PFSK-1 (cell line): ENCODE results near the gene PPM1G.

Source experiments
- FOXP2 ChIP-seq: optimal IDR thresholded peaks from 2 replicates; pipeline ENCODE3; 2011; ENCODE audit warnings: borderline replicate concordance, control low read depth, inconsistent platforms; ENCODE audit not compliant: insufficient read depth; ENCODE audit errors: extremely low read length, extremely low read depth
- POLR2AphosphoS5 ChIP-seq: IDR thresholded peaks from 2 replicates; pipeline ENCODE4 v1.6.1; 2012; ENCODE audit warnings: low read depth, mild to moderate bottlenecking, control low read depth, low read length, moderate library complexity
- REST ChIP-seq, 2 experiments: IDR thresholded peaks; 2 replicates each; pipeline versions ENCODE4 v1.6.1 to v1.8.0; 2011 to 2012; ENCODE audit warnings: low read depth in 2 of 2, low read length in 2 of 2, control low read depth in 1 of 2, inconsistent platforms in 1 of 2, mild to moderate bottlenecking in 1 of 2, moderate library complexity in 1 of 2; ENCODE audit not compliant: insufficient read depth in 1 of 2
- SIN3A ChIP-seq: IDR thresholded peaks from 2 replicates; pipeline ENCODE4 v1.6.1; 2012; ENCODE audit warnings: mild to moderate bottlenecking, low read length, moderate library complexity, borderline replicate concordance; ENCODE audit not compliant: insufficient read depth
- TAF1 ChIP-seq: IDR thresholded peaks from 2 replicates; pipeline ENCODE4 v1.6.1; 2012; ENCODE audit warnings: low read length, control low read depth, borderline replicate concordance; ENCODE audit not compliant: insufficient read depth

The PPM1G gene

GRCh38 chr2:27421660-27422250 is 12.4 kb upstream of the PPM1G start:
- TF ChIP-seq POLR2AphosphoS5 (no peak), FOXP2 (no peak), SIN3A (no peak), REST (IDR thresholded peaks at IDR 0.05; ENCODE audit: insufficient read depth in 1 of 2, low read depth in 2 of 2, low read length in 2 of 2) (no peak), TAF1 (no peak)

DNA sequence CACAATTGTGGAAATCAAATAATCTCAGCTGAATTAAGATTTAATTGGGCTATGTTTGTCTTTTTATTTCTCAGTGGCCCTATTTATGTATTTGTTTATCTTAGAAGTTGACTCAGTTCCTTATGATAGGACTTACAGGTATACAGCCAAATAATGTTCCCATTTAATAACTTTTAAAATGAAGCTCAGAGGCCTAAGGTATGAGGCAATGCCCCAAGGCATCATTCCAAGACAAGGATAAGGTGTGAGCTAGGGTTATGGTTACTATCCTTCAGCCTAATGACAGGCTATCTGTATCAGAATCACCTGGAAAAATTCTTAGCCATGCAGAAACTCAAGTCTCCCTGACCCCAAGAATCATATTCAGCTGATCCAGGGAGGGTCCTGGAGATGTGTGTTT is 11.6 kb upstream of the PPM1G start:
- TF ChIP-seq REST (IDR thresholded peaks at IDR 0.05; ENCODE audit: insufficient read depth in 1 of 2, low read depth in 2 of 2, low read length in 2 of 2) (no peak), SIN3A (no peak), TAF1 (no peak), FOXP2 (no peak), POLR2AphosphoS5 (no peak)

- TF ChIP-seq POLR2AphosphoS5 (no peak), REST (IDR thresholded peaks at IDR 0.05; ENCODE audit: insufficient read depth in 1 of 2, low read depth in 2 of 2, low read length in 2 of 2) (no peak), FOXP2 (no peak), TAF1 (no peak), SIN3A (no peak)
Measured at GRCh38 chr2:27416151-27416550, 6.8 kb upstream of the PPM1G start.

GRCh38 chr2:27412419-27413152 is 3.2 kb upstream of the PPM1G start:
- TF ChIP-seq SIN3A (no peak), REST (IDR thresholded peaks at IDR 0.05; ENCODE audit: insufficient read depth in 1 of 2, low read depth in 2 of 2, low read length in 2 of 2) (no peak), TAF1 (no peak), POLR2AphosphoS5 (no peak), FOXP2 (no peak)
